HepG2 (cell line): ENCODE results near the gene IHH. TPM values are rescaled to one million over a fixed set of nuclear protein-coding genes. Genes with fewer than 3 reads are reported as not detected.

ENCODE experiments used
- ATF7 ChIP-seq, 2 experiments: fragments of 450-650 bp in 1 of 2; sonication (generic) in 1 of 2; formaldehyde crosslinking in 1 of 2; IDR thresholded peaks; 2 replicates each; pipeline versions ENCODE4 v1.4.0 to v1.6.1; 2016 to 2020; ENCODE audit warnings: antibody characterized with exemption in 1 of 2, mild to moderate bottlenecking in 1 of 2, missing genetic modification reagents in 1 of 2
- MAZ ChIP-seq, 2 experiments: sonication (generic) in 1 of 2; formaldehyde crosslinking in 1 of 2; IDR thresholded peaks; 2 replicates each; pipeline versions ENCODE4 v1.5.0 to v1.6.1; 2012 to 2020; ENCODE audit warnings: low read depth in 2 of 2, mild to moderate bottlenecking in 2 of 2, borderline replicate concordance in 1 of 2, improper control_type of control experiment in 1 of 2, low read length in 1 of 2, missing genetic modification reagents in 1 of 2, moderate library complexity in 1 of 2
- PPARG ChIP-seq: conservative IDR thresholded peaks from 2 replicates; pipeline ENCODE4 v1.6.1; 2016; ENCODE audit warnings: missing biosample characterization, missing genetic modification reagents
- TP53 ChIP-seq: sonication (generic); formaldehyde crosslinking; conservative IDR thresholded peaks from 2 replicates; pipeline ENCODE4 v1.4.0; 2020; ENCODE audit warnings: missing genetic modification reagents
- ZFP36 ChIP-seq: fragments of 150-350 bp; IDR thresholded peaks from 2 replicates; pipeline ENCODE4 v1.6.1; 2018; ENCODE audit warnings: borderline replicate concordance, low read length, low read depth; ENCODE audit not compliant: partially characterized antibody
- ZNF224 ChIP-seq: sonication (generic); formaldehyde crosslinking; IDR thresholded peaks from 2 replicates; pipeline ENCODE4 v1.5.0; 2020; ENCODE audit warnings: mild to moderate bottlenecking, missing genetic modification reagents
- polyA plus RNA-seq, 8 experiments: library from polyadenylated mRNA; depleted of rRNA in 3 of 8; stranded (reverse) in 7 of 8; unstranded in 1 of 8; fragments of >200 nt; fragmentation: Illumina TruSeq in 4 of 8; extraction: Trizol in 4 of 8; gene quantifications; 2 replicates each; pipeline versions ENCODE4 v1.2.1 to v1.2.3, GENCODE V29; 2011 to 2016; ENCODE audit warnings: low read depth in 4 of 8, missing spikeins in 1 of 8, mixed read lengths in 1 of 8; ENCODE audit not compliant: insufficient read depth in 1 of 8
- total RNA-seq, 5 experiments: library from RNA; depleted of rRNA; stranded (reverse); fragments of >200 nt; fragmentation: Illumina TruSeq; extraction: Trizol; gene quantifications; 2 replicates each; pipeline ENCODE4 v1.2.3, GENCODE V29; 2016; ENCODE audit warnings: low read depth in 1 of 5
- TF ChIP-seq, protein P1 (sequence below): sonication (generic); formaldehyde crosslinking; IDR thresholded peaks from 2 replicates; pipeline ENCODE4 v1.4.0; 2020; ENCODE audit warnings: low read depth, mild to moderate bottlenecking, missing genetic modification reagents
- TF ChIP-seq, protein P2 (sequence below): sonication (generic); formaldehyde crosslinking; IDR thresholded peaks from 2 replicates; pipeline ENCODE4 v1.5.1; 2020; ENCODE audit warnings: mild to moderate bottlenecking, missing genetic modification reagents, moderate library complexity

Gene IHH
- total and polyA plus RNA-seq, 2 of the 13 experiments (the other 11 are each of a cell fraction or from before 2014, with no cell fraction given) = 0.42 TPM; not detected in 1

DNA sequence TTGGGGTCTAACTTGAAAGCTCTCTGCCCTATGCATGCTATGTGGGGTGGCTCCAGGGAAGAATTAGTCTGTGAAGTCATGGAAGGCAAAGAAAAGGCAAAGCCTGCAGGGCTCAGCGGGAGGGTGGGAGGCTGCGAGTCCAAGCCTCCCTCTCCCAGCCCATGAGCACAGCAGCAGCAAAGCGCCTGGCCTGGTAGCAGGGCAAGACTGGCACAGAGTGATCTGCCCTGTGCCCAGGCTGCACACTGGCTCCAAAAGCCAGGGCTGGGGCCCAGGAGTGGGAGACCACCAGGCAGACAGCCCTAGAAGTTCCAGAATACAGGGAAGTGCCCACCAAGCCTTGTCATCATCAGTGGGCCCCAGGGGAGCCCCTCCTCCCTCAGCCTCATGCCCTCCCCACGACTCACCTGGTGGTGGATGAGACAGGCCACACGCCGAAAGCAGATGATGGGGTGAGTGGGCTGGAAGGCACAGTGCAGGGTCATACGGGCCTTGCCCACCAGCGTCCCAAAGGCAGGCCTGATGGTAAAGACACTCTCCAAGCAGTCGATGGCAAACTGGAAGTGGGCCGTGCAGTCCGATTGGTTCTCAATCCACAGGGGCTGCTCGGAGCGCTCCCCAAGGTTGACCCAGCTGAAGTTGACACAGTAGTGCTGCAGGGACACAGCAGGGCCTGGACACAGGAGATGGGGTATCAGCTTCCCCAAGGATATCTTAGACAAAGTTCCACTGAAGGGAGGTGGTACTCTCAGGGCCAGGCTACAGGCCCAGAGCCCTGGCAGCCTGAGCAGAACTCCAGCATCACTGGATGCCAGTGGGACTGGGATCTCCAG lies 31.5 kb downstream of the IHH start (continued):
- TF ChIP-seq, protein P1, sequence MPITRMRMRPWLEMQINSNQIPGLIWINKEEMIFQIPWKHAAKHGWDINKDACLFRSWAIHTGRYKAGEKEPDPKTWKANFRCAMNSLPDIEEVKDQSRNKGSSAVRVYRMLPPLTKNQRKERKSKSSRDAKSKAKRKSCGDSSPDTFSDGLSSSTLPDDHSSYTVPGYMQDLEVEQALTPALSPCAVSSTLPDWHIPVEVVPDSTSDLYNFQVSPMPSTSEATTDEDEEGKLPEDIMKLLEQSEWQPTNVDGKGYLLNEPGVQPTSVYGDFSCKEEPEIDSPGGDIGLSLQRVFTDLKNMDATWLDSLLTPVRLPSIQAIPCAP (CRISPR knock-in tag) = peak; percentile 23; the same call in 1 of the 2 replicates
- TF ChIP-seq ATF7 (IDR thresholded peaks at IDR 0.05) (no peak), ATF7 (CRISPR knock-in tag; IDR thresholded peaks at IDR 0.05) (0 out of 2 replicates have a peak, but pooled peaks have one; percentile 32), MAZ (IDR thresholded peaks at IDR 0.05; ENCODE audit: borderline replicate concordance, low read depth, low read length) (no peak), MAZ (CRISPR knock-in tag; IDR thresholded peaks at IDR 0.05; ENCODE audit: low read depth) (0 out of 2 replicates have a peak, but pooled peaks have one; percentile 48), TP53 (CRISPR knock-in tag) (no peak), PPARG (no peak), ZNF224 (no peak), ZFP36 (no peak)
- TF ChIP-seq, protein P2, sequence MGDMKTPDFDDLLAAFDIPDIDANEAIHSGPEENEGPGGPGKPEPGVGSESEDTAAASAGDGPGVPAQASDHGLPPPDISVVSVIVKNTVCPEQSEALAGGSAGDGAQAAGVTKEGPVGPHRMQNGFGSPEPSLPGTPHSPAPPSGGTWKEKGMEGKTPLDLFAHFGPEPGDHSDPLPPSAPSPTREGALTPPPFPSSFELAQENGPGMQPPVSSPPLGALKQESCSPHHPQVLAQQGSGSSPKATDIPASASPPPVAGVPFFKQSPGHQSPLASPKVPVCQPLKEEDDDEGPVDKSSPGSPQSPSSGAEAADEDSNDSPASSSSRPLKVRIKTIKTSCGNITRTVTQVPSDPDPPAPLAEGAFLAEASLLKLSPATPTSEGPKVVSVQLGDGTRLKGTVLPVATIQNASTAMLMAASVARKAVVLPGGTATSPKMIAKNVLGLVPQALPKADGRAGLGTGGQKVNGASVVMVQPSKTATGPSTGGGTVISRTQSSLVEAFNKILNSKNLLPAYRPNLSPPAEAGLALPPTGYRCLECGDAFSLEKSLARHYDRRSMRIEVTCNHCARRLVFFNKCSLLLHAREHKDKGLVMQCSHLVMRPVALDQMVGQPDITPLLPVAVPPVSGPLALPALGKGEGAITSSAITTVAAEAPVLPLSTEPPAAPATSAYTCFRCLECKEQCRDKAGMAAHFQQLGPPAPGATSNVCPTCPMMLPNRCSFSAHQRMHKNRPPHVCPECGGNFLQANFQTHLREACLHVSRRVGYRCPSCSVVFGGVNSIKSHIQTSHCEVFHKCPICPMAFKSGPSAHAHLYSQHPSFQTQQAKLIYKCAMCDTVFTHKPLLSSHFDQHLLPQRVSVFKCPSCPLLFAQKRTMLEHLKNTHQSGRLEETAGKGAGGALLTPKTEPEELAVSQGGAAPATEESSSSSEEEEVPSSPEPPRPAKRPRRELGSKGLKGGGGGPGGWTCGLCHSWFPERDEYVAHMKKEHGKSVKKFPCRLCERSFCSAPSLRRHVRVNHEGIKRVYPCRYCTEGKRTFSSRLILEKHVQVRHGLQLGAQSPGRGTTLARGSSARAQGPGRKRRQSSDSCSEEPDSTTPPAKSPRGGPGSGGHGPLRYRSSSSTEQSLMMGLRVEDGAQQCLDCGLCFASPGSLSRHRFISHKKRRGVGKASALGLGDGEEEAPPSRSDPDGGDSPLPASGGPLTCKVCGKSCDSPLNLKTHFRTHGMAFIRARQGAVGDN (CRISPR knock-in tag) = peak; percentile 22
- TF ChIP-seq, all 625 proteins: peak for 14
